Measurements from ENCODE around the gene PLXND1. TPM values are rescaled to one million over a fixed set of nuclear protein-coding genes. Genes with fewer than 3 reads are reported as not detected.

The PLXND1 gene
- total RNA-seq, 1 experiment from 2014 or later: 22.0 TPM

GRCh38 chr3:129594409-129594808 lies 12.1 kb downstream of the PLXND1 start:
- no peaks in the 10 kb centered on the region for H3K9me3 Mint-ChIP-seq (ENCODE audit: low read depth, unreplicated experiment)
- H3K27ac Mint-ChIP-seq (ENCODE audit: unreplicated experiment): no peak overlapping the region
- CTCF ChIA-PET: interaction anchor here (0.6 to 1.0 kb wide), 3 partner anchors 8 to 102 kb away, joined by 3 read pairs; no protein-coding TSS in a partner anchor
- no peaks in the 10 kb centered on the region for H3K4me1 Mint-ChIP-seq (ENCODE audit: low read depth, unreplicated experiment)
- peaks cover 4% of the 10 kb centered on the region for H3K36me3 Mint-ChIP-seq (ENCODE audit: insufficient read depth, unreplicated experiment)
- no peak for TF ChIP-seq CTCF (IDR thresholded peaks at IDR 0.05; ENCODE audit: unreplicated experiment)
- no peak overlapping the region for H3K4me3 Mint-ChIP-seq (ENCODE audit: low read depth, unreplicated experiment)
- no peak for DNase-seq
- BruUV-seq (replicated peaks): no TSS peak
- peaks cover 12% of the 10 kb centered on the region for H3K27me3 Mint-ChIP-seq (ENCODE audit: unreplicated experiment)
- intact Hi-C loops (cut with micrococcal nuclease; ENCODE audit: unreplicated experiment): no loop called here

GRCh38 chr3:129593595-129594339 lies 12.7 kb downstream of the PLXND1 start:
- intact Hi-C loops (cut with micrococcal nuclease; ENCODE audit: unreplicated experiment): no loop called here
- BruUV-seq (replicated peaks): no TSS peak
- Mint-ChIP-seq H3K4me1 (ENCODE audit: low read depth, unreplicated experiment) (no peaks in the 10 kb centered on the region), H3K36me3 (ENCODE audit: insufficient read depth, unreplicated experiment) (peaks cover 4% of the 10 kb centered on the region), H3K27ac (ENCODE audit: unreplicated experiment) (no peak overlapping the region), H3K9me3 (ENCODE audit: low read depth, unreplicated experiment) (no peaks in the 10 kb centered on the region), H3K27me3 (ENCODE audit: unreplicated experiment) (peaks cover 12% of the 10 kb centered on the region), H3K4me3 (ENCODE audit: low read depth, unreplicated experiment) (no peak overlapping the region)
- CTCF ChIA-PET: interaction anchor here (0.6 kb wide), 1 partner anchor 101 kb away, joined by 3 read pairs; no protein-coding TSS in a partner anchor
- TF ChIP-seq CTCF (IDR thresholded peaks at IDR 0.05; ENCODE audit: unreplicated experiment): no peak
- no peak for DNase-seq

GRCh38 chr3:129593230-129593594 lies 13.3 kb downstream of the PLXND1 start:
- no peak for TF ChIP-seq CTCF (IDR thresholded peaks at IDR 0.05; ENCODE audit: unreplicated experiment)
- H3K27me3 Mint-ChIP-seq (ENCODE audit: unreplicated experiment): peaks cover 8% of the 10 kb centered on the region
- CTCF ChIA-PET: no interaction called here
- peaks cover 3% of the 10 kb centered on the region for H3K36me3 Mint-ChIP-seq (ENCODE audit: insufficient read depth, unreplicated experiment)
- intact Hi-C loops (cut with micrococcal nuclease; ENCODE audit: unreplicated experiment): no loop called here
- no peak overlapping the region for H3K27ac Mint-ChIP-seq (ENCODE audit: unreplicated experiment)
- DNase-seq: no peak
- BruUV-seq (replicated peaks): no TSS peak
- no peaks in the 10 kb centered on the region for H3K9me3 Mint-ChIP-seq (ENCODE audit: low read depth, unreplicated experiment)
- H3K4me3 Mint-ChIP-seq (ENCODE audit: low read depth, unreplicated experiment): no peak overlapping the region
- no peaks in the 10 kb centered on the region for H3K4me1 Mint-ChIP-seq (ENCODE audit: low read depth, unreplicated experiment)

GRCh38 chr3:129592381-129593131 lies 13.9 kb downstream of the PLXND1 start:
- intact Hi-C loops (cut with micrococcal nuclease; ENCODE audit: unreplicated experiment): no loop called here
- H3K4me3 Mint-ChIP-seq (ENCODE audit: low read depth, unreplicated experiment): no peak overlapping the region
- H3K4me1 Mint-ChIP-seq (ENCODE audit: low read depth, unreplicated experiment): no peaks in the 10 kb centered on the region
- no TSS peak for BruUV-seq (replicated peaks)
- no peak for DNase-seq
- H3K9me3 Mint-ChIP-seq (ENCODE audit: low read depth, unreplicated experiment): no peaks in the 10 kb centered on the region
- peaks cover 1% of the 10 kb centered on the region for H3K27me3 Mint-ChIP-seq (ENCODE audit: unreplicated experiment)
- TF ChIP-seq CTCF (IDR thresholded peaks at IDR 0.05; ENCODE audit: unreplicated experiment): no peak
- CTCF ChIA-PET: interaction anchor here (1.2 kb wide), 1 partner anchor 10 kb away, joined by 3 read pairs; no protein-coding TSS in a partner anchor
- no peak overlapping the region for H3K27ac Mint-ChIP-seq (ENCODE audit: unreplicated experiment)
- H3K36me3 Mint-ChIP-seq (ENCODE audit: insufficient read depth, unreplicated experiment): no peaks in the 10 kb centered on the region

Data from Calu3 (cell line).